OCI-M1 (cell line): ENCODE data around the gene HDLBP.
A peak's percentile ranks its signal among the peaks of the same experiment; 100 is the strongest.

Source experiments
- DNase-seq: peaks from one replicate; lab custom pipeline; 2025; lab: John Stamatoyannopoulos, UW

Gene HDLBP

GRCh38 chr2:241315093-241315878, at the start of gene HDLBP:
Gene HDLBP (minus strand): TSS chr2:241315672. CDS start chr2:241266869, 48,803 bp downstream.
- DNase-seq = peak; percentile 99

- no peak for DNase-seq
Measured at GRCh38 chr2:241364781-241365180, 49.3 kb upstream of the HDLBP start.

GRCh38 chr2:241363426-241363825, 48.0 kb upstream of the HDLBP start:
- DNase-seq = peak; percentile 68

- no peak for DNase-seq
Measured at GRCh38 chr2:241359481-241360045, 44.1 kb upstream of the HDLBP start.

- DNase-seq = peak; percentile 79
Measured at GRCh38 chr2:241358470-241358869, 43.0 kb upstream of the HDLBP start.

GRCh38 chr2:241357531-241357930, 42.1 kb upstream of the HDLBP start:
- peak; percentile 16 for DNase-seq

DNA sequence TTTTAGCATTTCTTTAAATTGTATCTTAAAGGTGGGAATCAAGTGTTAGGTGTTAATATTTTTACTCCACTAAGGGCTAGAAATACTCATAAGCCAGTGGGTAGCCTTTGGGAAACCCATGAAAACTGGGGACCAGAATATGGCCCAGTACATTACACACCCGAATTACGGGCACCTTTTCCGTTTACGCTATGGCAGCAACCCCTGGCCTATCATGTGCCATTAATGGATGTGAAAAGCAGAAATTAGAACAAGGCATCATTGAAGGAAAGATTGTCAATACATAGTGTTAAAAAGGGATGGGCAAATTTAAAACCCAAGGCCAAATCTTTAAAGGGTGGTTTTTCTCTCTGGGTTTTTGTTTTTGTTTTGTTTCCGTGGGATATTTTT, 41.4 kb upstream of the HDLBP start:
- peak; percentile 48 for DNase-seq

DNA sequence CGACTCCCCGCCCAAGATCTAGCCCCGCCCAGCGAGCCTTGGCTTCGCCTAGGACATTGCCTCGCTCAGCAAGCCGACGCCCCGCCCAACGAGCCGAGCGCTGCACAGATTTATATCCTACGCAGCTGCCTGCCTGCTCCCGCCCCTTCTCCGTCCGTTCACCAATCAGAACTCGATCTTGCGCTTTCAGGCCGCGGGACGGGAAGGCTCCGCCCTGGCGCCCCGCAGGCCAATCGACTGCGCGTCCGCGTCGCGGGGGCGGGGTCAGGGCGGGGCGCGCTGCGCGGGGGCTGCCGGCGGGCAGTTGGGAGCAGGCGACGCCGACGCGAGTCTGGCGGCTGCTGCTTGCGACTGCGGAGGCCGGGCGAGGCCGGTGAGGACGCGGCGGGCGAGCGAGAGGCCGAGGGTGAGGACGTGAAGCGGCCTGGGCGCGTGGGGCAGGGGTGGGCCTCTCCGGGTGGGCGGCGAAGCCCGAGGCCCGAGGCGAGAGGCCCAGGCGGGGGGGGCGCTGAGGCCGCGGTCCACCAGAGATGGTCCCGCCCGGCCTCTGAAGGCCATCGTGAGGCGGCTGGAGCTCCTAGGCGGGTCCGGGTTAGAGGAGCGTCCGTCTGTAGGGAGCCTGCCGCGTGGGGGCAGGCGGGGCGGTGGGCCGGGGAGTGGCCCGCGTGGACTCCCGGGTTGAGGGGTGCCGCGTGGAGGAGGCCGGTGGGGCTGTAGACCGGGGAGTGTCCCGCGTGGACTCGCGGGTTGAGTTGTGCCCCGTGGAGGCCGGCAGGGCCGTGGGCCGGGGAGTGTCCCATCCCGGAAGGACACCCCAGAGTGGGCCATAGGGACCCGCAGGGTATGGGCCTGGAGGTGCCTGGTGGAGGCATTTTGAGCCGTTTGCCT, 40.8 kb upstream of the HDLBP start, which contains the start of gene FARP2:
TSS of gene FARP2 (plus strand) at position 303 of the 888 bp plus-strand sequence. CDS start 16,823 bp downstream, outside the sequence.
- DNase-seq = peak; percentile 99

DNA sequence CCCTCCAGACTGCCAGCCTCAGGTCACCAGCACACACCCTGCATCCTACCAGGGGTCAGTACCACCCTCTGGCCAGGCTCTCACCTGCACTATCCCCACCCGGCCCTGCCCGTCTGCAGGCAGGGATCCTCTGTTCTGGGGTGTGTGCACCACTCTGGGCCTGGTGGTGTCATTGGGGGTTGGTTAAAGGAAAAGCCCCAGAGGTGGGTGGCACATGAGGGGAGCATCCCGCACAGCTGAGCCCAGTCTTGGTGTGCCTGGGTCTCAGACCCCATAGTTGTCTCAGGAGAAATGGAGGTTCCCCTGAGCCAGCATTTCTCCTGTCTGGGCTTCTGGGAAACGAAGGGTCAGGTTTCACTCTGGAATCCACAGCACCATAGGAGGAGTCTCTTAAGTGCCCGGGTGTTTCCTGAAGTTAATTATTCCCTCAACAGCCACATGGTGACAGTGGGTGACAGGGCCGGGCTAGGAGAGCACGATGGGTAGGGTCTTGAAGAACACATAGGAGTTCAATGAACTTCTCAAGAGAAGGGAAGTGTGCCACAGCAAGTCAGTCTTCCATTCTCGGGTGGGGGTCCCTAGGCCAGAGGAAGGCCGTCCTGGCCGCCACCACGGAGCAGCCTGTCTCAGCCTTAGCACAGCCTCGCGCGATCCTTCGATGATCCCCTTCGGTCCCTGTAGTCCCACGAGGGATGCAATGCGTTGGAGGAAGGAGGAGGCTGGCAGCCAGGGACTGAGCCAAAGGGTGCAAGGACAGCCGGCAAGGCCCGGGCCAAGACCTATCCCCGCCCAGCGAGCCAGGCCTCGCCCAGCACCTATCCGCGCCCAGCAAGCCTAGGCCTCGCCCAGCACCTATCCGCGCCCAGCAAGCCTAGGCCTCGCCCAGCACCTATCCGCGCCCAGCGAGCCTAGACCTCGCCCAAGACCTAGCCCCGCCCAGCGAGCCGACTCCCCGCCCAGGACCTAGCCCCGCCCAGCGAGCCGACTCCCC, 39.5 kb upstream of the HDLBP start:
- peak; percentile 79 for DNase-seq

- DNase-seq = no peak
Measured at GRCh38 chr2:241352227-241352626, 36.8 kb upstream of the HDLBP start.

DNA sequence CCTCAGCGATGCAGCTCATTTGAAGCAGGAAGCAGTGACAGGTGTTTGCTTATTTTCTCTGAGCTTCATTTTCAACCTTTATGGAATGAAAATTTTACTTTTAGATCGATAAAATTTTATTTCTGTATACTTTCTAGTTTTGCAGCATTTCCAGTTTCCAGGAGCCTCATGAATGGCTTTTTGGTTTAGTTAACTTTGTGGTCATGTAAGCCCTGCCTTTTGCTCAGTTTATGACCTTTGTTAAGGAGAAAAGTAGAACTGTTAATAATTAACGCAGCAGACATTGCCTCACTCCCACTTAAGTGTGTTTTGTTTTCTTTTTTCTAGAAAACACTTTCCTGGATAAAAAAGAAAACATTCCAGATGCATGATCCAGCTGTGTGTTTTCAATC, 36.2 kb upstream of the HDLBP start:
- DNase-seq = no peak

- no peak for DNase-seq
Measured at GRCh38 chr2:241350878-241351639, 35.6 kb upstream of the HDLBP start.

- no peak for DNase-seq
Measured at GRCh38 chr2:241350530-241350877, 35.0 kb upstream of the HDLBP start.

GRCh38 chr2:241349941-241350340, 34.5 kb upstream of the HDLBP start:
- no peak for DNase-seq

- DNase-seq = no peak
Measured at GRCh38 chr2:241344925-241345651, 29.6 kb upstream of the HDLBP start.

DNA sequence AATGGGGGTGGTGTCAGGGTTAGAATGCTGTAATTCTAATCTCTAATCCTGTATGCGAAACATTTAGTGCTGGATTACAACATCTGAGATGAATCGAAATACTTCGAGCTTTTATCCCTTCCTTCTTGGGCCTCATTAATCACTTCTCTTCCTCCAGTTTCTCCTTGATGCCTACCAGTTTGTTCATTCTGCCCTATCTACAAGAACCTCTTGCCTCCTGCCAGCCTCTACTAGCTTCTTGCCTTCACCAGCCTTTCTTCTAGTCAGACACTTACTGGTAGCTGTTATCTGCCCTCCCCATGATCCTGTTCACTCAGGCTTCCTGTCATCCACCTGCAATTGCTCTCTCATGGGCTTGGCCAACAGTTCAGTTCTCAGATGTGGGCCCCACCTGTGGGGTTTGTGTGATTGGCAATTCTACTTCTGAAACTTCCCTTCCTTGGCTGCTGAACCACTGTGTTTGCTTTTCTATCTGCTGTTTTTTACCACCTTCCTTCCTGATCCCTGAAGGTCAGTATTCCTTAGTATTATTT, 25.2 kb upstream of the HDLBP start:
- no peak for DNase-seq

DNA sequence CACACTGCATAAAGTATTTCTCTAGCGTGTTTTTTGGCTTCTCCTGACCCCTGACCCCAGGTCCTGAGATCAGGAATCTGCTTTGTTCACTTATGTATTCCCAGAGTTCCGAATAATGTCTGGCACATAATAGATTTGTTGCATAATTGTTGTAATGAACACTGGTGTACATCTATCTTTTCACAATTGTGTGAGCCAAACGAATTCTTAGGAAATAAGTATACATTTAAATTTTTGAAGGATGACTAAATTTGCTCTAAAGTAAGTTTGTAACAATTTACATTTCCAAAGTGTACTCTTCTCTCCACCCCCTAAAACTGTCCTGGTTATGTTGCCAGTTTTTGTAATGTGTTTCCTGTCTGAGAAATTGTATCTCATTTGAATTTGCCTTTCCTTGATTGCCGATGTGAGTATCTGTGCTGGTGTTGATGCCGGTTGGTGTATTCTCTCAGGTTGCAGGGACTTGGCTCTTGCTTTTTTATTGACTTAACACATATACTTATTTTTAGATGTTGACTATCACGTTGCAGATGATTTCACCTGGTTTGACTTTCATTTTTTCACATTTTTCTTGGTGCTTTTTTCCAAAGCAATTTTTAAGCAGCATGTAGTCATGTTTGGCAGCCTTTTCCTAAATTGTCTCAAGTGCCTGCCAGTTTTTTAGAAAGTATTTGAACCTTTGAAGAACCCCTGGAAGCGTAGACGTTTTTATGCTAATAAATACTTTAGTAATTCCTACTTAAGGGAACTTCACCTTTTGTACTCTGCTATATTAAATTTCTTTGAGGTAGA, 24.6 kb upstream of the HDLBP start:
- no peak for DNase-seq

GRCh38 chr2:241334813-241335212, 19.3 kb upstream of the HDLBP start:
- DNase-seq = no peak

DNA sequence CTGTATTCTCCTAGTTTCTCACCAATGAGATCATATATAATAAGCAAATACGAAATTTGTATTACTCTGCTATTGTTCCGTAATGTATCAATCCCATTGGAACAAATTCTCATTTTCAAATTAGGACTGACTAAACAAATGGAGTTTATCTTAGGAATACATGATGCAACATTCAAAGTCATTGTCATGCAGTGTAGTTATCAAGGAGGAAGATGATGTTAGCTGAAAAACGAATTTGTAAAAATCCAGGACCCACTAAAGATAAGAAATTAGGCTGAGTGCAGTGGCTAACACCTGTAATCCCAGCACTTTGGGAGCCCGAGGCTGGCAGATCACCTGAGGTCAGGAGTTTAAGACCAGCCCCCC, 15.1 kb upstream of the HDLBP start:
- DNase-seq = peak; percentile 24
